K562 (cell line): Measurements from ENCODE around the gene CAVIN1.

ENCODE experiments used
- ARNT ChIP-seq, 2 experiments: fragments of 450-650 bp; IDR thresholded peaks; 2 replicates each; pipeline ENCODE4 v1.6.1; 2016; ENCODE audit warnings: mild to moderate bottlenecking in 1 of 2
- BHLHE40 ChIP-seq: IDR thresholded peaks from 2 replicates; pipeline ENCODE4 v1.6.1; 2011; ENCODE audit warnings: low read length, improper control_type of control experiment
- CTCF ChIP-seq, 3 experiments: IDR thresholded peaks in 2 of 3; conservative IDR thresholded peaks in 1 of 3; 2 replicates each; pipeline ENCODE4 v1.5.1; 2011 to 2012; ENCODE audit warnings: low read length in 3 of 3, mild to moderate bottlenecking in 3 of 3, control low read depth in 2 of 3, improper control_type of control experiment in 1 of 3, inconsistent platforms in 1 of 3, low read depth in 1 of 3, mixed read lengths in 1 of 3, moderate library complexity in 1 of 3; ENCODE audit not compliant: insufficient read depth in 2 of 3
- EP300 ChIP-seq: IDR thresholded peaks from 2 replicates; pipeline ENCODE4 v1.6.1; 2012; ENCODE audit warnings: low read length, improper control_type of control experiment
- HCFC1 ChIP-seq: IDR thresholded peaks from 2 replicates; pipeline ENCODE4 v1.6.1; 2012; ENCODE audit warnings: low read depth, low read length, improper control_type of control experiment
- HNRNPK ChIP-seq: fragments of 200-400 bp; formaldehyde crosslinking; IDR thresholded peaks from one replicate; pipeline ENCODE4 v1.6.1; 2018; ENCODE audit warnings: mild to moderate bottlenecking, low read depth, low read length; ENCODE audit not compliant: poor library complexity, severe bottlenecking
- MAFK ChIP-seq: IDR thresholded peaks from 2 replicates; pipeline ENCODE4 v1.6.1; 2011; ENCODE audit warnings: low read length, improper control_type of control experiment
- NFRKB ChIP-seq: fragments of 450-650 bp; IDR thresholded peaks from 2 replicates; pipeline ENCODE4 v1.6.1; 2016; ENCODE audit warnings: low read depth
- NFYB ChIP-seq: IDR thresholded peaks from 2 replicates; pipeline ENCODE4 v1.6.1; 2011; ENCODE audit warnings: mild to moderate bottlenecking, moderate library complexity; ENCODE audit not compliant: insufficient read length; ENCODE audit errors: extremely low read depth
- POLR2A ChIP-seq: fragments of 450-650 bp; conservative IDR thresholded peaks from 2 replicates; pipeline ENCODE4 v1.6.1; 2016
- POLR2G ChIP-seq: fragments of 200-400 bp; formaldehyde crosslinking; IDR thresholded peaks from 2 replicates; pipeline ENCODE4 v1.6.1; 2017; ENCODE audit warnings: low read depth, mild to moderate bottlenecking, antibody characterized with exemption, low read length, moderate library complexity
- TEAD4 ChIP-seq, 2 experiments: sonication (generic) in 1 of 2; formaldehyde crosslinking in 1 of 2; IDR thresholded peaks; 2 replicates each; pipeline versions ENCODE4 v1.6.1 to v1.8.0; 2012 to 2022; ENCODE audit warnings: borderline replicate concordance in 1 of 2, inconsistent platforms in 1 of 2, low read length in 1 of 2, mild to moderate bottlenecking in 1 of 2, missing genetic modification reagents in 1 of 2
- ZBTB26 ChIP-seq: fragments of 450-650 bp; formaldehyde crosslinking; IDR thresholded peaks from 2 replicates; pipeline ENCODE4 v1.4.0; 2022; ENCODE audit warnings: missing genetic modification characterization
- ZBTB33 ChIP-seq: sonication (generic); formaldehyde crosslinking; IDR thresholded peaks from 2 replicates; pipeline ENCODE4 v1.8.1; 2023; ENCODE audit warnings: mild to moderate bottlenecking, missing genetic modification reagents

- TF ChIP-seq BHLHE40 (no peak), HCFC1 (no peak), EP300 (no peak), NFYB (no peak), CTCF (IDR thresholded peaks at IDR 0.05 in 2 of 3, conservative IDR thresholded peaks at IDR 0.05 in 1 of 3; ENCODE audit: insufficient read depth in 2 of 3, low read depth in 1 of 3, low read length in 3 of 3) (no peak), ZBTB33 (CRISPR knock-in tag) (no peak), TEAD4 (IDR thresholded peaks at IDR 0.05; ENCODE audit: low read length) (no peak), TEAD4 (CRISPR knock-in tag; IDR thresholded peaks at IDR 0.05; ENCODE audit: borderline replicate concordance) (no peak), HNRNPK (no peak), POLR2G (no peak), NFRKB (no peak), MAFK (no peak), POLR2A (no peak), ARNT (IDR thresholded peaks at IDR 0.05) (no peak), ZBTB26 (no peak)
These were observed 15.0 kb downstream of the CAVIN1 start for GRCh38 chr17:42408061-42408460.
